ENCODE results near the gene PIERCE2.
A peak's percentile ranks its signal among the peaks of the same experiment; 100 is the strongest.
"Not testable (repeated sequence)": the region's sequence is repeated elsewhere in the genome, so short reads cannot be mapped to it uniquely, and the experiment has no call there.

The PIERCE2 gene

DNA sequence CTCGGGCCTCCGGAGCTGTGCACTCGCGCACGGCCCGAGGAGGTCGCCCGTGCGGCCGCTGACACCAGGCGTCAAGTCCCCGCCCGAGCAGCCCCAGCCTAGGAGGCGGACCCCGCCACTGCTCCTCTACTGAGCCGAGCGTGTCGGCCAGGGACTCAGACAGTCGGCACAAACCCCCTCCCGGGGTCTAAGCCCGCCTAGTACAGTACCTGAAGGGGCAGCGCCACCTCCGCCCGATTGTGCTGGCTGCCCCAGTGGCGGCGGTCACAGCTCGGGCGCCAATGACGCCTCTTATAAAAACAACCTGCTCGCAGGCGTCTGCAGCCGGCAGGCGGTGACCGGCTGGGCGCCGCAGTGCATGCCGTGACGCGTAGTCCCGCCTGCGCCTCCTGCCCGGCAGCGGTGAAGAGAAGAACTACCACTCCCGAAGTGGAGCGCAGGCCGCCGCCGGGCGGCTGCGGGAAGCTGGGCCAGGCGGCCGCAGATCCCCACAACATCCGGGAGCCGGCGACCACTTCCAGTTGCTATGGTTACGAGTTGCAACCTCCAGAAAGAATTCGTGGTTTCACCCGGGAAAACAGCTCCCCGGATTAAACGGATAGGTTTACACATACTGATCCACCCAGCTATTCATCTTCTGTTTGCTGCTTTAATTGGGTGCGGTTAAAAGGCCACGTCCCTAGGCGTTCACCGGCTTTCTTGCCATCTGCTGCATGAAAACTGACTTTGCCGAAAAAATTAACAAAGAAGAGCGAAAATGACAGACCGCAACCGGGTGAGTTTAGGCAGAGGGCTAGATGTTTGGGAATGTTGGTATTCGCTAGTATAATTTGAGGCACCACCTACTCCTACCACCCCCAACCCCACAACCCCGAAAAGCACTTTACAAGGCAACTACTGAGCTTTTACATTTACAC is at the start of gene PIERCE2, which contains the start of gene CCPG1:
Gene PIERCE2, plus strand, starts transcription at position 484 of the 917 bp plus-strand sequence. Its CDS starts 274 bp downstream, at position 758.
Gene CCPG1, minus strand, starts transcription at position 348 of the 917 bp plus-strand sequence. CDS start 18,935 bp downstream, outside the sequence.
- peak; percentile 88 to 93 for DNase-seq

GRCh38 chr15:55360256-55360655 is 48.0 kb upstream of the PIERCE2 start:
- DNase-seq, result no peak

GRCh38 chr15:55361048-55361447 is 47.2 kb upstream of the PIERCE2 start:
- DNase-seq, result no peak

DNA sequence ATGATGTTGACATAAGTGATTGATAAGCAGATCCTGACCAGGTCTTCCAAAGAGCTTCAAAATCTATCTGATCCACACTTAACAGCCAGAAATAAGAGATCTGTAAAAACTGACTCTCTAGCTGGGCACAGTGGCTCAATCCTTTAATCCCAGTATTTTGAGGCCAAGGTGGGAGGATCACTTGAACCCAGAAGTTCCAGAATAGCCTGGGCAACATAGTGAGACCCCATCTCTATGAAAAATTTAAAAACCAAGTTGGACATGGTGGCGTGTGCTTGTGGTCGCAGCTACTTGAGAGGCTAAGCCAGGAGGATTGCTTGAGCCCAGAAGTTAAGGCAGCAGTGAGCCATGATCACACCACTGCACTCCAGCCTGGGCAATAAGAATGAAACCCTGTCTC is 45.7 kb upstream of the PIERCE2 start:
- DNase-seq, result no peak

GRCh38 chr15:55366981-55367380 is 41.3 kb upstream of the PIERCE2 start:
- DNase-seq, result peak; percentile 4 to 11

DNA sequence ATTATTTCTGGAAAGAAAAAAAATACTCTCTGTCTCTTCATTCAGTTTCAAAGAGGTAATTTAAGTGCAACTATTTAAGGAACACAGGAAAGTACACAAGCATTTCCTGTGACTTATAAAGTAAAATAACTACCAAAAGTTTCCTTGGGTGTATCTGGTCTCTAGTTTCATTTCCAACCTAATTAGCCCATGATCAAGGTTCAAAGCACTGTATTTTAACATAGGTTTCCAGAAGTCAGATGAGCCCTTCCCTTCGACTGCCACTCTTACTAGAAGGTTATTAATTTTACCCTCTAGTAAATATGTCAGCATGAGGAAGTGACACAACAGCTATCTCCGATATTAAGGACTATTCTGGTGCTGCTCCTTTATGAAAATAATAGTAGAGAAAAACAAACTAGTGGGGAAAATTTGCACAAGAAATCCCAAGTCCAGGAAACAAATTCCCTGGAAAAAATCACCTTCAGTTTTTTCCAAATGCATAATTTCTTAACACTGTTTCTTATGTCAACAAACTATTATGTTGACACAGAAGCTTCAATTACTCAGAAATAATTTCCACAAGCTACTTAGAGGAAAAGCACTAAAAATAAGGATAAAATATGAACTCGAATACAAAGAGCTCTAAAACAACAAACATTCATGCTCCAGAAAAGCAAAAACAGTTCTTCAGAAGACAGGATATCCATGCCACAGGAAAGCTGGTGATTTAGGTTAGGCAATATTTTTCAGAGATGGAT is 35.4 kb upstream of the PIERCE2 start:
- DNase-seq, result no peak

- DNase-seq, result no peak
Measured at GRCh38 chr15:55379095-55379494, 29.2 kb upstream of the PIERCE2 start.

DNA sequence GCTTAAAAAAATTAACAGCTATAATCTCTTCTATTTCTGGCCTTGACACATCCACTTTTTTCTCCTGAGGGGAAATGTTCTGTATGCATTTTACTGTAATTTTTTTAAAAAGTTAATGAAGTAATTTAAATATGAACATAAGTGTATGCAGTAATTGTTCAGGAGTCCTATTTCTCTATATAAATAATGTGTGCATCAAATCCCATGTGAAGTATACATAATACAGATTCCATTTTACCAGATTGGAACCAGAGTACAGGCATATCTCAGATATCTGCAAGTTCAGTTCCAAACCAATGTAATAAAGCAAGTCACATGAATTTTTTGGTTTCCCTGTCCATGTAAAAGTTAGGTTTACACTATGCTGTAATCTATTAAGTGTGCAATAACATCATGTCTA is 26.7 kb upstream of the PIERCE2 start:
- DNase-seq, result no peak

DNA sequence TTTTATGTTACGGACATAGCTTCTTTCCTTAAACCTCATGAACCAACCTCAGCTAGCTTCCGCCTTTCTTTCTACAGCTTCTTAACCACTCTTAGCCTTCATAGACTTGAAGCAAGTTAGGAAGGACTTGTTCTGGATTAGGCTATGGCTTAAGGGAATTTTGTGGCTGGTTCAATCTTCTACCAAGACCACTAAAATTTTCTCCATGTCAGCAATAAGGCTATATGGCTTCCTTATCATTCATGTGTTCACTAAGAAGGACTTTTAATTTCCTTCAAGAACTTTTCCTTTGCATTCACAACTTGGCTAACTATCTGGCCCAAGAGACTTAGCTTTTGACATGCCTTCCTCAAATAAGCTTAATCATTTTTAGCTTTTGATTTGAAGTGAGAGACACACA is 24.6 kb upstream of the PIERCE2 start:
- DNase-seq, result no peak

DNA sequence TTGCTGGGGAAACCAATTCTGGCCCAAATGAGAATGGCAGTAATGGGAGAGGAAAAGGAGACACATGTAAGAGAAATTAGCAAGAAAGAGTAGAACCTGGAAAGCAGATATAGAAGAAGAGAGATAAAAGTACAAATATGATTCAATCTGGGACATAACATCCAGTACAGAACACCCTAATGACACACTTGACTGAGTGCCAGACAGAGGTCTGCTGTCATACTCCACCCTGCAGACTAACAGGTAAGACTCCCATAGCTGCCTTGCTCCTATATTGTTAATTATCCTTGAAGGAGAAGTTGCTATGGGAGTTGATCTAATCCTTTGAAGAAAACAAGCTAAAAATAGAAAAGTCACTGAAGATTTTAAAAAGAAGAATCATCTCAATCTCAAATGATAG is 21.3 kb upstream of the PIERCE2 start:
- no peak for DNase-seq

DNA sequence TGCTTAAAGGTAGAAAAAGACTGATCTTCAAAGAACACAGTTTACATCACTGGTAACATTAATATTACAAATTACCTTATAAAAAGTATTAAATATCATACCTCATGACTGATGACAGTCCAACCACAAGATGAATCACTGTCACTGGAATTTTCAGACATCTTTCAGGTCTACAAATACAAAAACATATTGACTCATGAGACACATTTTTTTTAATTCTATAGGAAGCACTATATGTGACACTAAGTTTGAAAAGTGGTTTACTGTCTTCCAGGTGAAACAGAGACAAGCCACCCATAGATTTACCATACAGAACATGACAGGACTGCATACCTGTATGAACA is 19.1 kb upstream of the PIERCE2 start:
- DNase-seq, result no peak

DNA sequence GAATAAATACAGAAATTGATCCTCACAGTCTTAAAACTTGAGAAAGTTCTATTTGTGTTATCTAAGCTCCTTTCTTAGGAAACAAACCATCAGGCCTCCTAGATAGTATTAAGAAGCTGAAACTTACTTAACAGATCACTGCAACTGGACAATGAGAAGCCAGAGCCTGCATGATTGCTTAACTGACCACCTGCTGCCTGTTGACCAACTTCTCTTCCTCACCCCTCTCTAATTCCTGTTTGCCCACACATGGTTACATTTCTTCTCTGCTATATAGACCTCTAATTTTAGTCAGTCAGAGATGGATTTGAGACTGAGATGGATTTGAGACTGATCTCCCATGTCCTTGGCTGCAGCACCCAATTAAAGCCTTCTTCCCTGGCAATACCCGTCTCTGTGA is 13.6 kb upstream of the PIERCE2 start:
- DNase-seq, result peak; percentile 91 to 95

DNA sequence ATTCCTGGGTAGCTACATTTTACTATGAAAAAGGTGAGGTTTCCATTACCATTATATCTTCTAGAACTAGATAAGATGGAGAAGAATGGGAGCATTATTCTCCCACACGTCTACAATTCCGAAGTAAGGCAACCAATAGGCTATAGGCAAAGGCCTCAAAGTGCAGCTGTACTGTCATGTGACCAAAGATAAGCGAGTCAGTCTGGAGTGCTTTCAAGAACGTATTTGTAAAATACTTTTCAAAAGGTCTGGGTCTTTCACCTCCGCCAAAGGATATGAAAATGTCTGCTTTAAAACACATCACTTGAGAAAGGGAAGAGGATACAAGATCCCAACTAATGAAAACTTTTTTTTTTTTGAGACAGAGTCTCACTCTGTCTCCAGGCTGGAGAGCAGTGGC is 10.1 kb upstream of the PIERCE2 start:
- no peak for DNase-seq

- not testable (repeated sequence) for DNase-seq
Measured at GRCh38 chr15:55400050-55400449, 8.2 kb upstream of the PIERCE2 start.

GRCh38 chr15:55401786-55402246 is 6.5 kb upstream of the PIERCE2 start:
- DNase-seq, result no peak

DNA sequence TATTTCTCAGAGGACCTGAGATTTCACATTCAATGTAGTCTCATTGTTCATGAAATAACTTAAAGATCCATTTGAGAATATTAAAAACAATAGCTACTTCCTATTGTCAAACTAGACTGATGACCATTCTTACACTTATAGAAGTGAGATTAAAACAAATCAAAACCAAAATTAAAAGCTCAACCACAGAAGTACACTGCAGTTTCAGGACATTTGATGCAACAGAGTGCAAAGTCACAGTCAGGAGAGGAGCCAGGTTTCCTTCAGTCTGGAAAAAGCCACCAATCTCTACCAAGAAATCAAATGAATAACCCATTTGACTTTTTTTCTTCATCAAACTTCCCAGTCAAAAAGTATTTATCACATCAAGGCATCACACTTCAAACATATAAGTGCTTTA is 5.6 kb upstream of the PIERCE2 start:
- no peak for DNase-seq

DNA sequence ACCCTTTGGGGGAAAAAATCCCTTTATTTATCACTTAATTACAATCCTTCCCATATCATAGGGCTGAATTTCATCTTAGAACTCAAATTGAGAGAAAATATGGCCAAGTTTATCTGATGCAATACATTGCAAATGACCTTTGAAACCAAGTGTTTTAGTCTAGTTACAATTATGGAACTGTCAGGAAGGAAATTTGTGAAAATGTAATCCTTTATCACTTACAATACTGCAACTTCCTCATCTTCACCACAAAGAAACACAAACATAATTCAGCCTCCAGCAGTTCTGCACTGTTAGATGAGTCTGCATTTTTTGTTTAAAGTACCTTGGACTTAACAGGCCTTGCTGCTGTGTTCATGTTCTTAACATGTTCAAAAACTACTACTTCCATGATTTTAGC is 4.8 kb upstream of the PIERCE2 start:
- peak; percentile 89 to 97 for DNase-seq

DNA sequence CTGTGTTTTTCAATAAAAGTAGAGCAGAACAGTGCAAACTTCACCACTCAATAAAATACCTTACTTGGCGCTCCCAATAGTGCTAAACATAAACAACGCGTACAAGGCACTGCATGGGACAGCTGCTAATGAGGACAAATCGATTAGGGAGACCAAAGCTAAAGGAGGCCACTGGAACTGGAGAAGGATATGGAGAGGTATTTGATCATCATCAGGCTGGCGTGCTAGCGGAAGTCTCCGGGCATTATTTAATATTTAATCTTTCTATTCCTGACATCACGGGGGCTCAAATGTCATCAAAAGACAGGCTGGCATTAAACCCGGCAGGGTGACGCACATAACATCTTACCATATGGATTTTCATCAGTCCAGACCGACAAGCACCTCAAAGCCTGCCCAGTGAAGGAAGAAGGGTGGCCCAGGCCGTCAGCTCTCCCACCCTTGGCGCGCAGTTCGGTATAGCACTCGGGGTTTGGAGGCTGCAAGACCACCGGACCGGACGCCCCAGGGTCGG is 740 bp upstream of the PIERCE2 start:
- DNase-seq, result no peak

- not testable (repeated sequence) for DNase-seq
Measured at GRCh38 chr15:55408976-55409375, 681 bp downstream of the PIERCE2 start.

- not testable (repeated sequence) for DNase-seq
Measured at GRCh38 chr15:55417678-55418077, 9.4 kb downstream of the PIERCE2 start.

GRCh38 chr15:55420171-55420866 is 12.0 kb downstream of the PIERCE2 start:
- peak; percentile 40 to 58 for DNase-seq

- no peak for DNase-seq
Measured at GRCh38 chr15:55422089-55422488, 13.8 kb downstream of the PIERCE2 start.

Data from AML-193 (cell line).